Calu3 (cell line): ENCODE data around the gene ATG16L2. TPM values are rescaled to one million over a fixed set of nuclear protein-coding genes. Genes with fewer than 3 reads are reported as not detected.

Experiments used
- BruUV-seq: library from RNA; stranded (reverse); fragments of 400-500 nt; replicated peaks from 2 replicates; lab custom pipeline; 2021; lab: Mats Ljungman, UMichigan
- CTCF ChIA-PET: fragments of 300-600 bp; sonication (Branson Sonifier 250); formaldehyde crosslinking; loops from one replicate; lab custom pipeline; 2022; ENCODE audit warnings: antibody characterized with exemption; lab: Charles Lee
- DNase-seq: peaks from one replicate; pipeline ENCODE4 v3.0.0; 2022
- H3K27ac Mint-ChIP-seq: one replicate; pipeline ENCODE4 v1.8.0; 2022; ENCODE audit warnings: mixed read lengths; ENCODE audit not compliant: unreplicated experiment
- H3K27me3 Mint-ChIP-seq: one replicate; pipeline ENCODE4 v1.8.0; 2022; ENCODE audit warnings: mixed read lengths; ENCODE audit not compliant: unreplicated experiment
- H3K36me3 Mint-ChIP-seq: one replicate; pipeline ENCODE4 v1.8.0; 2022; ENCODE audit warnings: mild to moderate bottlenecking, moderate library complexity, mixed read lengths; ENCODE audit not compliant: insufficient read depth, unreplicated experiment
- H3K4me1 Mint-ChIP-seq: one replicate; pipeline ENCODE4 v1.8.0; 2022; ENCODE audit warnings: mild to moderate bottlenecking, low read depth, mixed read lengths; ENCODE audit not compliant: unreplicated experiment
- H3K4me3 Mint-ChIP-seq: one replicate; pipeline ENCODE4 v1.8.0; 2022; ENCODE audit warnings: mild to moderate bottlenecking, low read depth, moderate library complexity, mixed read lengths; ENCODE audit not compliant: unreplicated experiment
- H3K9me3 Mint-ChIP-seq: one replicate; pipeline ENCODE4 v1.8.0; 2022; ENCODE audit warnings: low read depth, mixed read lengths; ENCODE audit not compliant: unreplicated experiment
- intact Hi-C: fragments of 100-400 bp; cut with micrococcal nuclease; formaldehyde crosslinking; loops from one replicate; pipeline ENCODE4 v1.10.0; 2022; ENCODE audit not compliant: unreplicated experiment
- total RNA-seq: library from RNA; stranded (reverse); gene quantifications from 2 replicates; pipeline ENCODE4 v1.2.3, GENCODE V29; 2022
- TF ChIP-seq, protein P1 (sequence below): fragments of 200-600 bp; IDR thresholded peaks from one replicate; pipeline ENCODE4 v1.8.0; 2022; ENCODE audit warnings: antibody characterized with exemption; ENCODE audit not compliant: unreplicated experiment

Gene ATG16L2
- total RNA-seq, 1 experiment from 2014 or later = 28.7 TPM

DNA sequence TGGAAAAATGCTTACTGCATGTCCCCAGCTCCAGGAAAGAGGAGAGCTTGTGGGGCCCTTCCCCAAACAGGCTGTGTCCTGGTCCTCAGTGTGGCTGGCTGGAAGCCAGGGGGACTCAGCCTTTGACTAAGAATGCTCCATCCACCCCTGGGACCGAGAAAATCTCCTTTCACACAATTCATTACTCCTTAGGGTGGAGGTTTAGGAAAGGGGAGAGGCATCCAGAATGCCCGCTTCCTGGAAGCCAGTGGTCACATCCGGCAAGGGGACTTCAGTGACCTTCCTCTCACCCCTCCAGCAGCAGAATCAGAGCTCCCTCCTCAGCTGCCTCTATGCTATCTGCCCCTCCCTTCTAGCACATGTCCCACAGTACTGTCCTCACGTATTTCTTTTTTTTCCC is 21.9 kb downstream of the ATG16L2 start:
- Mint-ChIP-seq H3K4me3 (no peak overlapping the region), H3K27me3 (no peaks in the 10 kb centered on the region), H3K9me3 (no peaks in the 10 kb centered on the region), H3K36me3 (peaks cover 5% of the 10 kb centered on the region), H3K27ac (no peak overlapping the region), H3K4me1 (no peaks in the 10 kb centered on the region)
- no TSS peak for BruUV-seq
- CTCF ChIA-PET = no interaction called here
- TF ChIP-seq, protein P1, sequence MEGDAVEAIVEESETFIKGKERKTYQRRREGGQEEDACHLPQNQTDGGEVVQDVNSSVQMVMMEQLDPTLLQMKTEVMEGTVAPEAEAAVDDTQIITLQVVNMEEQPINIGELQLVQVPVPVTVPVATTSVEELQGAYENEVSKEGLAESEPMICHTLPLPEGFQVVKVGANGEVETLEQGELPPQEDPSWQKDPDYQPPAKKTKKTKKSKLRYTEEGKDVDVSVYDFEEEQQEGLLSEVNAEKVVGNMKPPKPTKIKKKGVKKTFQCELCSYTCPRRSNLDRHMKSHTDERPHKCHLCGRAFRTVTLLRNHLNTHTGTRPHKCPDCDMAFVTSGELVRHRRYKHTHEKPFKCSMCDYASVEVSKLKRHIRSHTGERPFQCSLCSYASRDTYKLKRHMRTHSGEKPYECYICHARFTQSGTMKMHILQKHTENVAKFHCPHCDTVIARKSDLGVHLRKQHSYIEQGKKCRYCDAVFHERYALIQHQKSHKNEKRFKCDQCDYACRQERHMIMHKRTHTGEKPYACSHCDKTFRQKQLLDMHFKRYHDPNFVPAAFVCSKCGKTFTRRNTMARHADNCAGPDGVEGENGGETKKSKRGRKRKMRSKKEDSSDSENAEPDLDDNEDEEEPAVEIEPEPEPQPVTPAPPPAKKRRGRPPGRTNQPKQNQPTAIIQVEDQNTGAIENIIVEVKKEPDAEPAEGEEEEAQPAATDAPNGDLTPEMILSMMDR = no peak
- DNase-seq = no peak
- intact Hi-C loops = loop anchor here (5.0 kb wide), 1 partner anchor 406 kb away; no protein-coding TSS in a partner anchor

DNA sequence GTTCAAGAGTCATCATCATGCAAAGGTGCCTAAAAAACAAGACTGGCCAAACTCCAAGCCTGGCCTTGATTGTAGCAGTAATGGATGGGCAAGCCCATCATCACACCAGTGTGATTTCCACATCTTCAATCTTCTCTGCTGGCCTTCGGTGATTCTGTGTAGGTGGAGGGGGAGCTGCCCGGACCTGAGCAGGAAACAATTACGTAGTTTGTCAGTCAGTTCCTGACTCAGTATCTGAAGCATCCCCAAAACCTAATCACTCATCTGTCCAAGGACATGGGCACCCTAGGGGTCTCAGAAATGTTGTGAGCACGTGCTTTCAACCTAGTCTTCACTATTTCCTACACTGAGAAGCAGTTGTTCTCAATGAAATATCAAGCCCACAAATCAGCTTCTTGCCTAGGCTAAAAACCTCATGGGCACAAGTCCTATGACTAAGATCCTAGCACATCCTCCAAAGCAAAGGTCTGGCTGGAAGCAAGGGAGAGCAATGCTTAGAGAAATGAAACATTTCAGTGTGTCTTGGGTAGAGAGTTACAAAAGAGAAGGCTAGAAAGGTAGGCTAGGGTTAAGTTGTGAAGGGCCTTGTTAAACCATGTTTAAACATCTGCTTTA is 24.6 kb downstream of the ATG16L2 start:
- intact Hi-C loops = loop anchor here (5.0 kb wide), 1 partner anchor 404 kb away; no protein-coding TSS in a partner anchor
- no peaks in the 10 kb centered on the region for H3K9me3 Mint-ChIP-seq
- no peak overlapping the region for H3K4me3 Mint-ChIP-seq
- no peaks in the 10 kb centered on the region for H3K4me1 Mint-ChIP-seq
- BruUV-seq = no TSS peak
- no peaks in the 10 kb centered on the region for H3K27me3 Mint-ChIP-seq
- DNase-seq = no peak
- CTCF ChIA-PET = no interaction called here
- TF ChIP-seq, protein P1 = no peak
- peaks cover 5% of the 10 kb centered on the region for H3K36me3 Mint-ChIP-seq
- no peak overlapping the region for H3K27ac Mint-ChIP-seq

DNA sequence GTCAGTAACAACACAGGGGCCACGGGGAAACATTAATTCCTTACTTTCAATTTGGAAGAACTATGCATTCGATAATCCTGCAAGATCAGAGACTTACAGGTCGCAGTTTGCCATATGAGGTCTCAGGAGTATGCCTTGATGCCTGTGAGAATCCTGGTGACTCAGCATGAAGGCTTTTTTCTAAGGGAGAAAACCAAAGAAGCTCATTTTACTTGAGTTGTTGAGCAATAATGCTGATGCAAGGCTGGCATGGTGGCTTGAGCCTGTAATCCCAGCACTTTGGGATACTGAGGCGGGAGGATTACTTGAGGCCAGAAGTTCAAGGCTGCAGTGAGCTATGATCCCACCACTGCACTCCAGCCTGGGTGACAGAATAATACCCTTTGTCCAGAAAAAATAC is 26.6 kb downstream of the ATG16L2 start:
- TF ChIP-seq, protein P1 = no peak
- Mint-ChIP-seq H3K27me3 (no peaks in the 10 kb centered on the region), H3K4me3 (no peak overlapping the region), H3K27ac (no peak overlapping the region), H3K4me1 (no peaks in the 10 kb centered on the region), H3K36me3 (no peaks in the 10 kb centered on the region), H3K9me3 (no peaks in the 10 kb centered on the region)
- CTCF ChIA-PET = interaction anchor here (0.6 kb wide), 1 partner anchor 253 kb away, joined by 3 read pairs; no protein-coding TSS in a partner anchor
- intact Hi-C loops = no loop called here
- DNase-seq = no peak
- no TSS peak for BruUV-seq

DNA sequence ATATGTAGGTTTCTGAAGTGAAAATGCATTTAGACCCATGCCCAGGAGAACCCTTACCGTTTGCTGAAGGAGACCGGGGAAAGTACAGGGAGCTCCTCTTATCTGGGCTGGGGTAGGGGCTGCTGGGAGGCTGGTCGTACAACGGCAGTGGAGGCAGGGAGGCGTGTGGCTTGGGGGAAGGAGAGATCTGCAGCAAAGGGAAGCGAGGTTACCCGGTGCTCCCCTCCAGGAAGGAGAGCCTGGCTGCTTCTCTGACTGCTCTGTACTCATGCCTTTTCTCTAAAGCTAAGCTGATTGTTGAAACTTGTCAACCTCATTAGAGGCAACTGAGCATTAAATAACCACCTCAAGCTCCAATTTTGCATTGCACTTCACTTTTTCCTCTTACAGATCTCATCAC is 27.2 kb downstream of the ATG16L2 start:
- CTCF ChIA-PET = interaction anchor here (0.7 to 0.9 kb wide), 2 partner anchors 59 to 116 kb away, joined by 3 read pairs; no protein-coding TSS in a partner anchor
- intact Hi-C loops = no loop called here
- Mint-ChIP-seq H3K4me3 (no peak overlapping the region), H3K4me1 (no peaks in the 10 kb centered on the region), H3K9me3 (no peaks in the 10 kb centered on the region), H3K27me3 (no peaks in the 10 kb centered on the region), H3K36me3 (no peaks in the 10 kb centered on the region), H3K27ac (no peak overlapping the region)
- TF ChIP-seq, protein P1 = no peak
- no peak for DNase-seq
- no TSS peak for BruUV-seq
